PC-9 (cell line): ENCODE measurements around the gene EIF3B. TPM values are rescaled to one million over a fixed set of nuclear protein-coding genes. Genes with fewer than 3 reads are reported as not detected.
"Not testable (repeated sequence)": the region's sequence is repeated elsewhere in the genome, so short reads cannot be mapped to it uniquely, and the experiment has no call there.

ENCODE experiments used
- BruUV-seq: library from RNA; stranded (reverse); fragments of 400-500 nt; replicated peaks from 2 replicates; lab custom pipeline; 2021; lab: Mats Ljungman, UMichigan
- CTCF ChIA-PET: fragments of 300-600 bp; sonication (Branson Sonifier 250); formaldehyde crosslinking; loops from one replicate; lab custom pipeline; 2022; ENCODE audit warnings: antibody characterized with exemption; lab: Charles Lee
- POLR2A ChIA-PET: fragments of 300-600 bp; sonication (Branson Sonifier 250); formaldehyde crosslinking; loops from one replicate; lab custom pipeline; 2022; ENCODE audit warnings: antibody characterized with exemption; ENCODE audit not compliant: unreplicated experiment; lab: Charles Lee
- DNase-seq, 2 experiments: peaks; one replicate each; pipeline versions ENCODE4 v3.0.0 to v3.0.0-alpha.2; 2015 to 2022; ENCODE audit warnings: mixed read lengths in 1 of 2
- H2AFZ ChIP-seq: fragments of 200-600 bp; sonication (generic); 2 replicates; pipeline ENCODE4 v1.8.1; 2017; ENCODE audit warnings: antibody characterized with exemption
- H3F3A ChIP-seq: fragments of 200-600 bp; sonication (generic); 2 replicates; pipeline ENCODE4 v1.8.1; 2017; ENCODE audit warnings: antibody characterized with exemption, mild to moderate bottlenecking, low read depth; ENCODE audit not compliant: insufficient read depth
- H3K27ac ChIP-seq: fragments of 200-600 bp; sonication (generic); 2 replicates; pipeline ENCODE4 v1.6.1; 2016; ENCODE audit warnings: mixed run types
- H3K27me3 ChIP-seq: fragments of 200-600 bp; sonication (generic); 2 replicates; pipeline ENCODE4 v1.6.1; 2016; ENCODE audit warnings: low read depth, mixed run types; ENCODE audit not compliant: insufficient read depth
- H3K36me3 ChIP-seq: fragments of 200-600 bp; sonication (generic); 2 replicates; pipeline ENCODE4 v1.6.1; 2016; ENCODE audit warnings: low read depth, mixed run types
- H3K4me1 ChIP-seq: fragments of 200-600 bp; sonication (generic); replicated peaks from 2 replicates; pipeline ENCODE4 v1.6.1; 2016; ENCODE audit warnings: mixed run types; ENCODE audit not compliant: insufficient read depth
- H3K4me2 ChIP-seq: fragments of 200-600 bp; sonication (generic); 2 replicates; pipeline ENCODE4 v1.6.1; 2017; ENCODE audit warnings: mixed run types
- H3K4me3 ChIP-seq: fragments of 200-600 bp; sonication (generic); 2 replicates; pipeline ENCODE4 v1.6.1; 2016; ENCODE audit warnings: mixed run types
- H3K79me2 ChIP-seq: fragments of 200-600 bp; sonication (generic); 2 replicates; pipeline ENCODE4 v1.6.1; 2017; ENCODE audit warnings: low read depth, mixed run types
- H3K9me2 ChIP-seq: fragments of 200-600 bp; sonication (generic); 2 replicates; pipeline ENCODE4 v1.8.1; 2017; ENCODE audit warnings: mild to moderate bottlenecking; ENCODE audit not compliant: insufficient read depth
- H3K9me3 ChIP-seq: fragments of 200-600 bp; sonication (generic); 2 replicates; pipeline ENCODE4 v1.8.1; 2016; ENCODE audit warnings: low read depth; ENCODE audit not compliant: insufficient read depth
- H4K20me1 ChIP-seq: fragments of 200-600 bp; sonication (generic); 2 replicates; pipeline ENCODE4 v1.8.1; 2017; ENCODE audit not compliant: insufficient read depth
- EZH2 ChIP-seq: fragments of 200-600 bp; sonication (generic); IDR thresholded peaks from 2 replicates; pipeline ENCODE4 v1.8.0; 2017; ENCODE audit warnings: antibody characterized with exemption, low read depth
- intact Hi-C: fragments of 100-400 bp; cut with micrococcal nuclease; formaldehyde crosslinking; loops from one replicate; pipeline ENCODE4 v1.10.0; 2022; ENCODE audit not compliant: unreplicated experiment
- total RNA-seq: library from RNA; stranded (reverse); gene quantifications from 2 replicates; pipeline ENCODE4 v1.2.3, GENCODE V29; 2021
- TF ChIP-seq, protein P1 (sequence below): fragments of 200-600 bp; sonication (generic); conservative IDR thresholded peaks from 2 replicates; pipeline ENCODE4 v1.6.1; 2017; ENCODE audit warnings: mixed run types, antibody characterized with exemption, mild to moderate bottlenecking, moderate library complexity

The EIF3B gene
- total RNA-seq, 1 experiment from 2014 or later, result 299 TPM

DNA sequence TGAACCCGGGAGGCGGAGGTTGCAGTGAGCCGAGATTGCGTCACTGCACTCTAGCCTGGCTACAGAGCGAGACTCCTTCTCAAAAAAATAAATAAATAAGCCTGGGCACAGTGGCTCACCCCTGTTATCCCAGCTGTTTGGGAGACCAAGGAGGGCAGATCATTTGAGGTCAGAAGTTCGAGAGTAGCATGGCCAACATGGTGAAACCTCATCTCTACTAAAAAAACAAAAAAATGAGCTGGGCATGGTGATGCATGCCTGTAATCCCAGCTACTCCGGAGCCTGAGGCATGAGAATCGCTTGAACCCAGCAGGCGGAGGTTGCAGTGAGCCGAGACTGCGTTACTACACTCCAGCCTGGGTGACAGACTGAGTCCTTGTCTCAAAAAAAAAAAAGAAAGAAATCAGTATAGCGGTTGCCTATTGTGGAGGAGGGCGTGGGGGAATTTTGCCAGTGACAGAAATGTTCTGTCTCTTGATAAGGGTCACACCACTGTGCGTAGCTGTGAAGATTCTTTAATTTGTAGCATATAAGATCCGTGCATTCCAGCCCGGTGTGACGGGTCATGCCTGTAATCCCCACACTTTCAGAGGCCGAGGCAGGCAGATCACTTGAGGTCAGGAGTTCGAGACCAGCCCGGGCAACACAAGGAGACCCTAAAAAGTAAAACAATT is 17.9 kb upstream of the EIF3B start:
- Histone ChIP-seq H3K4me3 (no peak overlapping the region), H2AFZ (no peak overlapping the region), H3K9me3 (no peaks in the 10 kb centered on the region), H4K20me1 (no peaks in the 10 kb centered on the region; the same call in 1 of the 2 replicates), H3K79me2 (no peaks in the 10 kb centered on the region), H3K4me1 (no peaks in the 10 kb centered on the region), H3K27me3 (no peaks in the 10 kb centered on the region), H3K27ac (no peak overlapping the region), H3K4me2 (no peak overlapping the region), H3F3A (no peaks in the 10 kb centered on the region), H3K36me3 (no peaks in the 10 kb centered on the region), H3K9me2 (no peaks in the 10 kb centered on the region)
- TF ChIP-seq, protein P1, sequence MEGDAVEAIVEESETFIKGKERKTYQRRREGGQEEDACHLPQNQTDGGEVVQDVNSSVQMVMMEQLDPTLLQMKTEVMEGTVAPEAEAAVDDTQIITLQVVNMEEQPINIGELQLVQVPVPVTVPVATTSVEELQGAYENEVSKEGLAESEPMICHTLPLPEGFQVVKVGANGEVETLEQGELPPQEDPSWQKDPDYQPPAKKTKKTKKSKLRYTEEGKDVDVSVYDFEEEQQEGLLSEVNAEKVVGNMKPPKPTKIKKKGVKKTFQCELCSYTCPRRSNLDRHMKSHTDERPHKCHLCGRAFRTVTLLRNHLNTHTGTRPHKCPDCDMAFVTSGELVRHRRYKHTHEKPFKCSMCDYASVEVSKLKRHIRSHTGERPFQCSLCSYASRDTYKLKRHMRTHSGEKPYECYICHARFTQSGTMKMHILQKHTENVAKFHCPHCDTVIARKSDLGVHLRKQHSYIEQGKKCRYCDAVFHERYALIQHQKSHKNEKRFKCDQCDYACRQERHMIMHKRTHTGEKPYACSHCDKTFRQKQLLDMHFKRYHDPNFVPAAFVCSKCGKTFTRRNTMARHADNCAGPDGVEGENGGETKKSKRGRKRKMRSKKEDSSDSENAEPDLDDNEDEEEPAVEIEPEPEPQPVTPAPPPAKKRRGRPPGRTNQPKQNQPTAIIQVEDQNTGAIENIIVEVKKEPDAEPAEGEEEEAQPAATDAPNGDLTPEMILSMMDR, result no peak
- no peak for TF ChIP-seq EZH2
- DNase-seq, result no peak
- ChIA-PET CTCF (interaction anchor here (0.6 kb wide), 1 partner anchor 604 kb away, joined by 3 read pairs; no protein-coding TSS in a partner anchor), POLR2A (interaction anchor here (0.6 kb wide), 1 partner anchor 1537 kb away, joined by 4 read pairs; no protein-coding TSS in a partner anchor)
- intact Hi-C loops, result no loop called here
- BruUV-seq, result no TSS peak

DNA sequence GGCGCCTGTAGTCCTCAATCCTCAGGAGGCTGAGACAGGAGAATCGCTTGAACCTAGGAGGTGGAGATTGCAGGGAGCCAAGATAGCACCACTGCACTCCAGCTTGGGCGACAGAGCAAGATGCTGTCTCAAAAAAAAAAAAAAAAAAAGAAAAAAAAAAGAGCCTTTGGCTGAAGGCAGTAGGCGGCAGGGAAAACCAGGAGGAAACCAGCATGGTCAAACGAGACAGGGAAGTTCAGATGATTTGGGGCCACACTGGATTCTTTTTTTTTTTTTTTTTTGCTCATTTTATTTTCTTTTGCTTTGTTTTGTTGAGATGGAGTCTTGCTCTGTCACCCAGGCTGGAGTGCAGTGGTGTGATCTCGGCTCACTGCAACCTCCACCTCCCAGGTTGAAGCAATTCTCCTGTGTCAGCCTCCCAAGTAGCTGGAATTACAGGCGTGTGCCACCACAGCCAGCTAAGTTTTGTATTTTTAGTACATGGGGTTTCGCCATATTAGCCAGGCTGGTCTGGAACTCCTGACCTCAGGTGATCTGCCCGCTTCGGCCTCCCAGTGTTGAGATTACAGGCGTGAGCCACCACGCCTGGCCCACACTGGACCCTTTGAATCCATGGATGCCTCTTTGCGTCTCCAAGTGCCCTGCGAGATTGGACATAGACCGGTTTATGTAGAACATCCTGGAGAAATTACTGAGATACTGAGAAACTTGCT is 7.1 kb upstream of the EIF3B start:
- BruUV-seq, H3K27ac ChIP-seq, DNase-seq, H3K9me3 ChIP-seq, H3K4me3 ChIP-seq, H3K79me2 ChIP-seq, H3K36me3 ChIP-seq, H3K27me3 ChIP-seq, H2AFZ ChIP-seq, H4K20me1 ChIP-seq, H3K4me1 ChIP-seq, H3K9me2 ChIP-seq, H3K4me2 ChIP-seq: not testable (repeated sequence)
- ChIA-PET CTCF (interaction anchor here (0.6 to 1.5 kb wide), 8 partner anchors 7 to 1140 kb away, joined by 3 to 8 read pairs (median 5); no protein-coding TSS in a partner anchor), POLR2A (interaction anchor here (0.6 to 0.7 kb wide), 2 partner anchors 145 to 198 kb away, joined by 4 to 11 read pairs; no protein-coding TSS in a partner anchor)
- H3F3A ChIP-seq, result peaks cover 26% of the 10 kb centered on the region
- intact Hi-C loops, result loop anchor here (1.0 to 5.0 kb wide), 4 partner anchors 105 to 768 kb away; partner anchors contain the start of genes MRM2 and NUDT1

DNA sequence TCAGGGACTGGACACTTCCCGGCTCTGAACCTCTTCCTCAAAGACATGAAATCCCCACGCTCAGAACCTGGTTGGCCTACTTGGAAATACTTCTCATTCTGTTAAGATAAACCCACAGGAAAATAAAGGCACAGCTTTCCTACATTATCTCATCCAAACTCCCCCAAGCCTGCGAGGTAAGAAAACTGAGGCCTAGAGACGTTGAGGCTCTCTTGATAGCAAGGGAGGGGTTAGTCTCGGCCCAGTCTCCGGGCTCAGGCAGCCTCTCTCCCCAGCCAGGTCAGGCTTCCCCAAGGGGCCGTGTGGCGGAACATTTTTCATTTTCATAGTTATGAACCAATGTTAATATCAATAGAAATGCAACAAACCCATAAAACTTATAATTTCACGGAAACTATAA is 4.6 kb upstream of the EIF3B start:
- CTCF ChIA-PET, result no interaction called here

More for the DNA sequence above, 4.6 kb upstream of the EIF3B start:
- intact Hi-C loops, result loop anchor here (5.0 kb wide), 1 partner anchor 38 kb away; the partner anchor contains the start of gene SNX8
- Histone ChIP-seq H3K36me3 (no peaks in the 10 kb centered on the region), H3K9me3 (no peaks in the 10 kb centered on the region), H3K27ac (no peak overlapping the region), H3K4me3 (no peak overlapping the region), H4K20me1 (no peaks in the 10 kb centered on the region), H3K4me2 (no peak overlapping the region), H2AFZ (no peak overlapping the region), H3K4me1 (peaks cover 9% of the 10 kb centered on the region; the same call in 1 of the 2 replicates), H3F3A (peaks cover 22% of the 10 kb centered on the region), H3K9me2 (no peaks in the 10 kb centered on the region), H3K27me3 (no peaks in the 10 kb centered on the region), H3K79me2 (peaks cover 15% of the 10 kb centered on the region)
- no TSS peak for BruUV-seq
- TF ChIP-seq EZH2, result no peak
- TF ChIP-seq, protein P1, result no peak
- POLR2A ChIA-PET, result no interaction called here
- DNase-seq, result no peak
